ENCODE measurements around the gene PCDHGB7.
"Not testable (repeated sequence)": the region's sequence is repeated elsewhere in the genome, so short reads cannot be mapped to it uniquely, and the experiment has no call there.

PCDHGB7 gene

GRCh38 chr5:141397756-141398551, 19.5 kb upstream of the PCDHGB7 start, which contains the start of gene PCDHGB5:
TSS of gene PCDHGB5 (plus strand) at chr5:141397947. CDS start at chr5:141398128, 181 bp downstream.
- peak in 1 of 14 donors; percentile 17 for DNase-seq

- DNase-seq, result no peak
Observed at GRCh38 chr5:141398608-141399007, 18.9 kb upstream of the PCDHGB7 start.

- no peak for DNase-seq
Observed at GRCh38 chr5:141399555-141400258, 17.8 kb upstream of the PCDHGB7 start.

GRCh38 chr5:141402553-141403243, 14.8 kb upstream of the PCDHGB7 start, which contains the start of gene PCDHGA9:
TSS of gene PCDHGA9 (plus strand) at chr5:141402778. CDS start at chr5:141402953, 175 bp downstream.
- peak in 1 of 14 donors; percentile 2 for DNase-seq

GRCh38 chr5:141403387-141403786, 14.1 kb upstream of the PCDHGB7 start:
- DNase-seq, result no peak

GRCh38 chr5:141407790-141408505, 9.5 kb upstream of the PCDHGB7 start, which contains the start of gene PCDHGB6:
TSS of gene PCDHGB6 (plus strand) at chr5:141408021. CDS start at chr5:141408203, 182 bp downstream.
- DNase-seq, result peak in 1 of 14 donors; percentile 21

GRCh38 chr5:141409598-141410306, 7.7 kb upstream of the PCDHGB7 start:
- no peak for DNase-seq

GRCh38 chr5:141411575-141411974, 5.9 kb upstream of the PCDHGB7 start:
- no peak for DNase-seq

GRCh38 chr5:141412854-141413539, 4.5 kb upstream of the PCDHGB7 start, which contains the start of gene PCDHGA10:
TSS of gene PCDHGA10 (plus strand) at chr5:141412987. CDS start at chr5:141413176, 189 bp downstream.
- DNase-seq, result no peak

- no peak for DNase-seq
Observed at GRCh38 chr5:141413540-141414069, 3.9 kb upstream of the PCDHGB7 start.

GRCh38 chr5:141414548-141415274, 2.8 kb upstream of the PCDHGB7 start:
- DNase-seq, result not testable (repeated sequence)

- not testable (repeated sequence) for DNase-seq
Observed at GRCh38 chr5:141415275-141415618, 2.2 kb upstream of the PCDHGB7 start.

- no peak for DNase-seq
Observed at GRCh38 chr5:141419074-141419880, 1.8 kb downstream of the PCDHGB7 start.

GRCh38 chr5:141420855-141421488, 3.5 kb downstream of the PCDHGB7 start, which contains the start of gene PCDHGA11:
TSS of gene PCDHGA11 (plus strand) at chr5:141421051. CDS start at chr5:141421228, 177 bp downstream.
- no peak for DNase-seq

GRCh38 chr5:141421489-141421855, 4.0 kb downstream of the PCDHGB7 start:
- DNase-seq, result no peak

- DNase-seq, result no peak
Observed at GRCh38 chr5:141422742-141423291, 5.3 kb downstream of the PCDHGB7 start.

GRCh38 chr5:141427783-141428426, 10.4 kb downstream of the PCDHGB7 start:
- DNase-seq, result no peak

All from C1 segment of cervical spinal cord (tissue), 14 donors.